C4-2B (cell line): Measurements from ENCODE around the gene PRIMA1.

ENCODE experiments used
- CTCF ChIP-seq: fragments of 450-650 bp; conservative IDR thresholded peaks from 2 replicates; pipeline ENCODE4 v1.5.1; 2017; ENCODE audit warnings: mild to moderate bottlenecking
- ZFX ChIP-seq: fragments of 450-650 bp; IDR thresholded peaks from 2 replicates; pipeline ENCODE4 v1.6.1; 2017

GRCh38 chr14:93686268-93686667 is 102.0 kb downstream of the PRIMA1 start:
- TF ChIP-seq CTCF (no peak), ZFX (no peak)
